NCI-H2029 treated with DMSO at 0.1 percent for 48 hours (cell line): Measurements from ENCODE around the gene CCER1.

ENCODE experiments used
- DNase-seq: peaks from one replicate; lab custom pipeline; 2025; lab: John Stamatoyannopoulos, UW

Gene CCER1

DNA sequence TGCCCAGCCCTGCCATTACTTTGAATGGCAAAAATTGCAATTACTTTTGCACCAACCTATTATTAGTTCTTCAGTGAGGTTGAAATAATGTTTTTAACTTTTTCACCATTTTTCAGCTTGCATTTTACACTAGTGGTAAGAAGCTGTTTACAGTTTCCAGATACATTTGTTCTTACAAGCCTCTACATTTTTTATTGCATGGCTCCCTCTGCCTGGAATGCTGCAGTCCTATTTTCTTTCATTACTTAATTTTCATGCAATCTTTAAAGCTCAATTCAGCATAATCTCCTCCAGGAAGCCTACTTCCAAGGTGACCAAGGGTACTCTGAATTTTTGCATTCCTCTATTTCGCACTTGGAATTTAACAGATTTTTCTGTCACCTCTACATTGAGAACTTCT lies 33.4 kb downstream of the CCER1 start:
- DNase-seq = no peak

DNA sequence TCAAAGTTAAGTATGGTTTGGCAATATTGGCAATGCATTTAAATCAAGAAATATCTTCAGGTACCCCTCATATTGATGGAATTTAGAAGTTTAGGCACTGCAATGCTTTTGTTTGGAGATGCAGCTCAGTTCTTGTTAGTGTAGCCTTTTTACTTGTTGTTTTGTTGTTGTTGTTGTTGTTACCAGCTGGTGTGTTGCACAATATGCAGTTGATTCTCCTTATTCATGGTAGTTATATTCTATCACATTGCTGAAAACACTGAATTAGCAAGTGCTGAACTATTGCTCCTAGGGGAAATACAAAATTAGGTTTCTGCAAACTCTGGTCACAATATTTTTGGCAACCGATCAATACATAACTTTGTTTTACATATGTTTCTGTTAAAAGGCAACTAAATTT lies 34.8 kb downstream of the CCER1 start:
- DNase-seq = no peak

DNA sequence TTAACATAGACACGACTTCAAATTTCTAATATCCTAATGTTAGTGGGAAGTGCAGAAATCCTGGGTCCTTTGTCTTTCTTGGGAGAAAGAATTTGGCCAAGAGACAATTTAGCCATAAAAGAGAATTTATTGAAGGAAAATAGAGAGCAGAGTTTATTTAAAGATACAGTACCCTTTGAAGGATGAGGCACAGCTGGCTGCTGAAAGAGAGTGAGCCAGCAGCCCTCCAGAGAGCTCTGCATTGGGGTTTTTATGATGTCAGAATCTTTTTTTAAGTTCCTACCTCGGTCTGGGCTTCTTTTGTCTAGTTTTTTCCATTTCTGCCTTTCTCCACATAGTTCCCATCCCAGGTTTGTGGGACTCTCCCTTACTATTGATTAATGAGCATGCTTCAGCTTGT lies 37.5 kb downstream of the CCER1 start:
- DNase-seq = no peak

DNA sequence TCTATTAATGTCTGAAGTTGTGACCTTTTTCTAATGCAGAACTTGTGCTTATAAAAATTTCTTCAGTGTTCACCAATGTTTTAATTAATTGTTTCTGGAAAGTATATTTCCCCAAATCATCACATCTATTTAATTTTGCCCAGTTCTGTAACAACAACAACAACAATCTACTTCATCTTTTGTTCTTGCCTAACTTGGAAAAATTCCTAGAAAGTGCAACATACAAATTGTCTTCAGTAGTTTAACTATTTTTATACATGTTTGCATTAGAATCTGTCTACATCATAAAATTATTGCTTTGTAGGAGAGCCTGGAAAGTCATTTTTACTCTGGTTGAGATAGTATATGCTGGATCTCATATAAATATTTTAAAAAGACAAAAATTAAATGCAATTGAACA lies 38.5 kb downstream of the CCER1 start:
- DNase-seq = no peak

DNA sequence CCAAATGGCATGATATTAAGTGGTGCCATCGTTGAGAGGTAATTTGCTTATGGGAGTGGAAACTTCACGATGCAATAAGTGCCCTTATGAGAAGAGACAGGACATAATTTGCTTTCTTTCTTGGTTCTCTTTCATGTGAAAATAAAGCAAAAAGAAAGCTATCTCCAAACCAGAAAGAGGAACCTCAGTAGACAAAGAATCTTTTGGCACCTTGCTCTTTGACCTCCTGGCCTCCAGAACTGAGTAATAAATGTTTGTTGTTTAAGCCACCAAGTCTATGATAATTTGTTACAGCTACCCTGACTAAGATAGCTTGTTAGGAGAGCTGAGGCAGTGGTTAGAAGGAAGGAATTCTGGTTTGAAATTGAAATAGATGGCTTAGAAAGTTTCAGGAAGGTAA lies 39.6 kb downstream of the CCER1 start:
- DNase-seq = no peak

DNA sequence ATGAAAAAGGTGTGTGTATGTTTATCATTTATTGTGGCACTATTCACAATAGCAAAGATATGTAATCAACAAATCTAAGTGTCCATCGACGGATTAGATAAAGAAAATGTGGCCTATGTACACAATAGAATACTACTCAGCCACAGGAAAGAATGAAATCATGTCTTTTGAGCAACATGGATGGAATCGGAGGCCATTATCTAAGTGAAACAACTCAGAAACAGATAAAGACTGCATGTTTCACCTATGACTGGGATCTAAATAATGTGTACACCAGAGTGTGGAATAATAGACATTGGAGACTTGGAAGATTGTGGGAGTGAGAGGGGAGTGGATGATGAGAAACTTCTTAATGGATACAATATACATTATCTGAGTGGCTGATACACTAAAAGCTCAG lies 44.0 kb downstream of the CCER1 start:
- no peak for DNase-seq

DNA sequence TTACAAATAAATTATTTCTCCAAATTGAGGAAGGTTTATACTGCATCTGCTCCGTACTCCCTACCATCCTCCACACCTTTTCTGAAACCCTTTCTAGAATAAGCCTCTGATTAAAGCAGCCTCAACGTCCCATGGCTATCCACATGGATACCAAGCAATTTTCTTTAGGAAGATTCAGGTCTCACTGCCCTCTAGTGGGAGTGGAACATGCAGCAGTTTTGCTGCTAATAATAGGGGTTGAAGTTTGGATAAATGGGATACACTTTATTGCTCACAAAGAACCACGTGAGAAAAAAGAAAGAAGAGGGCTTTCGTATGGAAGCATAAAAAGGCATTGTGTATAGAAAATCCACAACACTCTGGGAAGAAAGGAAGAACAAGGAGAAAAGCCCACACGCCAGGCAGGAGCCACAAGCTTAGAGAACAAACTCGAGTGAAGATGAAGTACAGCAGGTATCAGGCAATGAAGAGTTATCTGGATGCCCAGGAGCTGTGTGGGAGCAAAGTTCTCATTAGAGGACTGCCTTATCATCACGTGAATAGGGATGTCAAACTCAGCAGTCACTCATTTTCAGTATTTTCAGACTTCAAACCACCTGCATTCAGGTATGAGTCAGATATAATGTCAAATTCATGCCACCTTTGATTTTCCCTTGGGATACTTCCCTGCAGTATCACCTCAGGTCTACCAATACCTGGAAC lies 45.8 kb downstream of the CCER1 start:
- DNase-seq = no peak

DNA sequence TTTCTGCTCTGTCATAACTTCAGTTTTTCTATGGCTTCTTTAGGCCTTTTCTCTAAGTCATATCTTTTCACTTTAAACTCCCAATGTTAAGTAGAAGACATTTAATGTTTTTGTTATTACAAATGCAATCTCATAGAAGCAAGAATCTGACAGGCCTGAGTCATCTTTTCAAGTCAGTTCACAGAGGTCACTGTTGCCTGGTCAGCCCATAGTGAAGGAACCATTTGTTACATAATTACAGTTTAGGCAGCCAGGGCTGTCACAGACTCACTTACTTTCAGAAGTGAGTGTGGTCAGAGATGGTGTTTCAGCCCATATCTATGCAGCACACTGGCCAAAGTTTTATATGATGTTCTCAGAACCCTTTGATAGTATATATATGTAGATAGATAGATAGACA lies 46.5 kb downstream of the CCER1 start:
- no peak for DNase-seq

DNA sequence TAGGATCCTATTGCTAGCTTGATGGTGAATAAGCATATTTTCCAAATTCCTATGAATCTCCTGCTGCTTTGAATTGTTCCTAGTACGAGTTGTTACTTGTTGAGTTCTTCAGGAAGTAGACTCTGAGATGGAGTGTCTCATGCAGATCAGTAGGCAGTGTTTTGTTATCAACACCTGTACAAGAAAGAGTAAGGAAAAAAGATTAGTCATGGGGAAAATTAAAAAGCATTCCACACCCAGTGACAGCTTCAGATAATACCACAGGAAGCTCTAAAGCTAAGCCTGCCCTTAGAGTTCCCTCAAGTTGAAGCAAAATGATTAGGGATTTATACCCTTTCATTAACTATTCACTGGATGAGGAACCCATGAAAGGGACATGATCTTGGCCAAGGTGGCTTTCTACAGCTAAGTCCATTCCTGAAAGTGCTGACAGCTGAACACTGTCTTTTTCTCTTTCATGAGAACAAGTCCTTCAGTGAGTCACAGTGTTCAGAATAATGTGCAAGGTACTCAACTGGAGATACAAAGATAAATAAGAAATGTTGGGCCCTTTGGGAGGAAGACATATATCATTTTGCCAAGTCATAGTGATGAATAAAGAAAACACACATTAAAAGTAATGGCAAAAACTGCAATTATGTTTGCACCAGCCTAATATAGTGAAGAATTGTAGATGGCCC lies 49.1 kb downstream of the CCER1 start:
- no peak for DNase-seq

DNA sequence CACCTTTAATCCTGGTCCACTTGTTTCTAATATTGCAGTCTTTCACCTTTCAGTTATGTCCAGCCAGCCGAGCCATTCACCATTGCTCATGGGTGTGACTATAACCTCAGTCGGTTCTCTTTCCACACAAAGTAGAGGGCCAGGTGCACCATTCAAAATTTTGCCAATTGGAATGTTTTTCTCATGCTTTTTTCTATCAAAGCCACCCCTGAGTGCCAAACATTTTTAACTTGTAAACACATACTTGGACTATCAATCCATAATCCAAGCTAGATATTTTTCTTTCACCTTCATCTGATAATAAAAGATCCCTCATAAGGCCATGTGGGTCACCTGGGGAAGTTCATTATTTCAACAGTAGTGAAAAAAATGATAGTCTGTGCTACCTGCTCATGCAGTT lies 52.4 kb downstream of the CCER1 start:
- DNase-seq = no peak
